Neural cell (in vitro differentiated cells): ENCODE data around the gene GAB2.

Experiments
- CTCF ChIP-seq: fragments of 450-650 bp; IDR thresholded peaks from 2 replicates; pipeline ENCODE4 v1.5.1; 2014; ENCODE audit warnings: antibody characterized with exemption, mild to moderate bottlenecking, moderate library complexity; ENCODE audit not compliant: poor library complexity, severe bottlenecking
- EP300 ChIP-seq: fragments of 450-650 bp; conservative IDR thresholded peaks from 2 replicates; pipeline ENCODE4 v1.6.1; 2014; ENCODE audit warnings: antibody characterized with exemption, mild to moderate bottlenecking, moderate library complexity; ENCODE audit not compliant: poor library complexity, severe bottlenecking
- EZH2 ChIP-seq: fragments of 200-600, 300-800 bp; shearing (Covaris generic), sonication (generic); IDR thresholded peaks from 2 replicates; pipeline ENCODE4 v1.6.1; 2014; ENCODE audit warnings: antibody characterized with exemption, low read length, borderline replicate concordance, mild to moderate bottlenecking; ENCODE audit not compliant: insufficient read depth, poor library complexity, severe bottlenecking
- MXI1 ChIP-seq: fragments of 450-650 bp; conservative IDR thresholded peaks from 2 replicates; pipeline ENCODE4 v1.6.1; 2014; ENCODE audit warnings: antibody characterized with exemption, mild to moderate bottlenecking; ENCODE audit not compliant: poor library complexity, severe bottlenecking
- POLR2AphosphoS5 ChIP-seq: IDR thresholded peaks from 2 replicates; pipeline ENCODE4 v1.6.1; 2012
- RAD21 ChIP-seq: fragments of 450-650 bp; conservative IDR thresholded peaks from 2 replicates; pipeline ENCODE4 v1.6.1; 2014; ENCODE audit warnings: antibody characterized with exemption, mild to moderate bottlenecking, moderate library complexity
- REST ChIP-seq: IDR thresholded peaks from 2 replicates; pipeline ENCODE4 v1.6.1; 2012; ENCODE audit warnings: borderline replicate concordance
- SMC3 ChIP-seq: fragments of 450-650 bp; conservative IDR thresholded peaks from 2 replicates; pipeline ENCODE4 v1.6.1; 2014; ENCODE audit warnings: antibody characterized with exemption, mild to moderate bottlenecking, moderate library complexity; ENCODE audit not compliant: poor library complexity
- TAF1 ChIP-seq: IDR thresholded peaks from 2 replicates; pipeline ENCODE4 v1.6.1; 2012; ENCODE audit warnings: low read depth

DNA sequence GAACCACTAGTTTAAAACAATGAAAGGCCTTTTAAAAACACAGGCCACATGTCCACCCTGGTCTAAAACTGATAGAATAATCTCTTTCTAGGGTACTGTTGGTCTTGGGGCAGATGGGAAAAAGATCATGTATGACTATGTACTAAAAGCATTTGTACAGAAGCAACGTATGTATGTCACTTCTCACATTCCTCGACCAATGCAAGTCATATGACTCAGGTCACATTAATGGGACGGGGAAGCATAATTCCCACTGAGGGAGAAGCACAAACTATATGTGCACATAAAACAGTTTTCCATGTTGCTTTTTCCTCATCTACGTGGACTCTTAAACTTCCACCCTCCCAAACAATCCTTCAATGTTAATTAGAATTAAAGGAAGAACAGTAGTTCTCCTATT is 32.2 kb upstream of the GAB2 start:
- TF ChIP-seq CTCF (no peak), MXI1 (no peak), POLR2AphosphoS5 (no peak), EZH2 (no peak), TAF1 (no peak), RAD21 (no peak), EP300 (no peak), REST (no peak), SMC3 (no peak)
